OCI-LY7 (cell line): ENCODE results near the gene KRT73.

ENCODE experiments used
- CTCF ChIP-seq: fragments of 200-600 bp; sonication (generic); conservative IDR thresholded peaks from 2 replicates; pipeline ENCODE4 v1.5.1; 2014; ENCODE audit warnings: mild to moderate bottlenecking, antibody characterized with exemption, low read length, moderate library complexity, mixed read lengths
- EZH2phosphoT487 ChIP-seq: fragments of 200-600 bp; sonication (generic); IDR thresholded peaks from 2 replicates; pipeline ENCODE4 v1.6.1; 2018; ENCODE audit warnings: low read depth, borderline replicate concordance, mild to moderate bottlenecking, mixed run types, antibody characterized with exemption, low read length, moderate library complexity, mixed read lengths

- TF ChIP-seq CTCF (0 out of 2 replicates have a peak, but pooled peaks have one; percentile 18), EZH2phosphoT487 (no peak)
Measured at GRCh38 chr12:52561880-52562449, 56.4 kb downstream of the KRT73 start.
